ENCODE data around the gene SHISA9.

The SHISA9 gene

GRCh38 chr16:13032911-13033310 is 131.5 kb downstream of the SHISA9 start:
- Histone ChIP-seq H3K27ac (ENCODE audit: insufficient read depth in 1 of 2, low read depth in 1 of 2, low read length in 2 of 2, poor library complexity in 1 of 2, severe bottlenecking in 2 of 2) (no peak overlapping the region), H3K9me3 (ENCODE audit: control extremely low read depth in 1 of 5, control insufficient read depth in 4 of 5, insufficient read depth in 2 of 5, low read depth in 1 of 5, low read length in 4 of 5) (no peaks in the 10 kb centered on the region), H3K4me1 (ENCODE audit: control extremely low read depth in 1 of 4, control insufficient read depth in 4 of 4, insufficient read depth in 4 of 4, low read length in 3 of 4) (no peaks in the 10 kb centered on the region), H3K27me3 (replicated peaks in 2 of 5; ENCODE audit: control insufficient read depth in 4 of 5, insufficient read depth in 5 of 5, low read length in 4 of 5) (no peaks in the 10 kb centered on the region), H3K4me3 (ENCODE audit: control insufficient read depth in 1 of 7, extremely low read depth in 1 of 7, insufficient read depth in 4 of 7, low read depth in 2 of 7, low read length in 6 of 7) (no peak overlapping the region), H3K36me3 (ENCODE audit: control insufficient read depth in 4 of 4, insufficient read depth in 4 of 4, low read length in 3 of 4) (no peaks in the 10 kb centered on the region)
- ChIA-PET CTCF (no interaction called here), POLR2A (no interaction called here)
- WGBS (ENCODE audit: insufficient coverage), result 100% methylated on average over 3 of the region's 5 CpGs
- no peak for DNase-seq

DNA sequence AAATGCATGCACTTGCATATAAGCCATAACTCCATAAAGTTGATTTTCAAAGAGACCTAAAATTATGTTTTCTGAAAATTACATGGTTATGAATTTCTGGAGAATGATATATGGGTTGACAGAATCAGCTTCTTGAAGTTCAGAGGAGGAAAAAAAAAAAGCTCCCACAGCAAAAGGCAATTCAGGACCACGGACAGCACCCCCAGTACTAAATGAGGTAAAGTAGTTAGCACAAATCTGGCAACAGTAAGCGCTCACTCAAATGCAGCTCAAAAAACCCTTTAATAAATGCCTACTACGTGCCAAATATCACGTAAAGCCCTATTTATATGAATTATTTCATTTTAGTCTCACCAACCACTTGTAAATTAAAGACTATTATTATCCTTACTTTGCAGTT is 135.2 kb downstream of the SHISA9 start:
- CTCF ChIA-PET, result interaction anchor here (0.8 to 1.3 kb wide), 2 partner anchors 10 to 140 kb away, joined by 3 to 4 read pairs; no protein-coding TSS in a partner anchor
- Histone ChIP-seq H3K27ac (ENCODE audit: insufficient read depth in 1 of 2, low read depth in 1 of 2, low read length in 2 of 2, poor library complexity in 1 of 2, severe bottlenecking in 2 of 2) (no peak overlapping the region), H3K9me3 (ENCODE audit: control extremely low read depth in 1 of 5, control insufficient read depth in 4 of 5, insufficient read depth in 2 of 5, low read depth in 1 of 5, low read length in 4 of 5) (peaks cover 0 to 6% (median 1%) of the 10 kb centered on the region in 5 experiments), H3K27me3 (replicated peaks in 2 of 5; ENCODE audit: control insufficient read depth in 4 of 5, insufficient read depth in 5 of 5, low read length in 4 of 5) (no peaks in the 10 kb centered on the region), H3K4me1 (ENCODE audit: control extremely low read depth in 1 of 4, control insufficient read depth in 4 of 4, insufficient read depth in 4 of 4, low read length in 3 of 4) (no peaks in the 10 kb centered on the region), H3K36me3 (ENCODE audit: control insufficient read depth in 4 of 4, insufficient read depth in 4 of 4, low read length in 3 of 4) (no peaks in the 10 kb centered on the region), H3K4me3 (ENCODE audit: control insufficient read depth in 1 of 7, extremely low read depth in 1 of 7, insufficient read depth in 4 of 7, low read depth in 2 of 7, low read length in 6 of 7) (no peak overlapping the region)
- POLR2A ChIA-PET, result no interaction called here
- peak; percentile 22 to 60 (median 48) for DNase-seq
- 43% methylated on average over 1 of the region's 4 CpGs for WGBS (ENCODE audit: insufficient coverage)

GRCh38 chr16:13038591-13038990 is 137.2 kb downstream of the SHISA9 start:
- H3K27ac ChIP-seq (ENCODE audit: insufficient read depth in 1 of 2, low read depth in 1 of 2, low read length in 2 of 2, poor library complexity in 1 of 2, severe bottlenecking in 2 of 2), result no peak overlapping the region
- H3K4me3 ChIP-seq (ENCODE audit: control insufficient read depth in 1 of 7, extremely low read depth in 1 of 7, insufficient read depth in 4 of 7, low read depth in 2 of 7, low read length in 6 of 7), result no peak overlapping the region
- POLR2A ChIA-PET, result no interaction called here
- H3K4me1 ChIP-seq (ENCODE audit: control extremely low read depth in 1 of 4, control insufficient read depth in 4 of 4, insufficient read depth in 4 of 4, low read length in 3 of 4), result no peaks in the 10 kb centered on the region
- DNase-seq, result no peak
- peaks cover 0 to 6% (median 1%) of the 10 kb centered on the region in 5 experiments for H3K9me3 ChIP-seq (ENCODE audit: control extremely low read depth in 1 of 5, control insufficient read depth in 4 of 5, insufficient read depth in 2 of 5, low read depth in 1 of 5, low read length in 4 of 5)
- H3K36me3 ChIP-seq (ENCODE audit: control insufficient read depth in 4 of 4, insufficient read depth in 4 of 4, low read length in 3 of 4), result no peaks in the 10 kb centered on the region
- 79% methylated on average over 3 of the region's 3 CpGs for WGBS (ENCODE audit: insufficient coverage)
- CTCF ChIA-PET, result no interaction called here
- no peaks in the 10 kb centered on the region for H3K27me3 ChIP-seq (replicated peaks in 2 of 5; ENCODE audit: control insufficient read depth in 4 of 5, insufficient read depth in 5 of 5, low read length in 4 of 5)

- Histone ChIP-seq H3K9me3 (ENCODE audit: control extremely low read depth in 1 of 5, control insufficient read depth in 4 of 5, insufficient read depth in 2 of 5, low read depth in 1 of 5, low read length in 4 of 5) (peaks cover 0 to 6% (median 1%) of the 10 kb centered on the region in 5 experiments), H3K36me3 (ENCODE audit: control insufficient read depth in 4 of 4, insufficient read depth in 4 of 4, low read length in 3 of 4) (no peaks in the 10 kb centered on the region), H3K4me3 (ENCODE audit: control insufficient read depth in 1 of 7, extremely low read depth in 1 of 7, insufficient read depth in 4 of 7, low read depth in 2 of 7, low read length in 6 of 7) (no peak overlapping the region), H3K27me3 (replicated peaks in 2 of 5; ENCODE audit: control insufficient read depth in 4 of 5, insufficient read depth in 5 of 5, low read length in 4 of 5) (no peaks in the 10 kb centered on the region), H3K27ac (ENCODE audit: insufficient read depth in 1 of 2, low read depth in 1 of 2, low read length in 2 of 2, poor library complexity in 1 of 2, severe bottlenecking in 2 of 2) (no peak overlapping the region), H3K4me1 (ENCODE audit: control extremely low read depth in 1 of 4, control insufficient read depth in 4 of 4, insufficient read depth in 4 of 4, low read length in 3 of 4) (no peaks in the 10 kb centered on the region)
- POLR2A ChIA-PET, result no interaction called here
- CTCF ChIA-PET, result interaction anchor here (1.0 kb wide), 1 partner anchor 24 kb away, joined by 3 read pairs; no protein-coding TSS in a partner anchor
- WGBS (ENCODE audit: insufficient coverage), result 17% methylated on average over 1 of the region's 2 CpGs
- DNase-seq, result no peak
Measured at GRCh38 chr16:13039526-13039925, 138.1 kb downstream of the SHISA9 start.

GRCh38 chr16:13041180-13041579 is 139.8 kb downstream of the SHISA9 start:
- Histone ChIP-seq H3K36me3 (ENCODE audit: control insufficient read depth in 4 of 4, insufficient read depth in 4 of 4, low read length in 3 of 4) (no peaks in the 10 kb centered on the region), H3K4me3 (ENCODE audit: control insufficient read depth in 1 of 7, extremely low read depth in 1 of 7, insufficient read depth in 4 of 7, low read depth in 2 of 7, low read length in 6 of 7) (no peak overlapping the region), H3K27ac (ENCODE audit: insufficient read depth in 1 of 2, low read depth in 1 of 2, low read length in 2 of 2, poor library complexity in 1 of 2, severe bottlenecking in 2 of 2) (no peak overlapping the region), H3K27me3 (replicated peaks in 2 of 5; ENCODE audit: control insufficient read depth in 4 of 5, insufficient read depth in 5 of 5, low read length in 4 of 5) (no peaks in the 10 kb centered on the region), H3K9me3 (ENCODE audit: control extremely low read depth in 1 of 5, control insufficient read depth in 4 of 5, insufficient read depth in 2 of 5, low read depth in 1 of 5, low read length in 4 of 5) (peaks cover 0 to 6% (median 1%) of the 10 kb centered on the region in 5 experiments), H3K4me1 (ENCODE audit: control extremely low read depth in 1 of 4, control insufficient read depth in 4 of 4, insufficient read depth in 4 of 4, low read length in 3 of 4) (no peaks in the 10 kb centered on the region)
- DNase-seq, result no peak
- WGBS (ENCODE audit: insufficient coverage), result 80% methylated on average over 1 of the region's 1 CpG
- ChIA-PET CTCF (no interaction called here), POLR2A (no interaction called here)

GRCh38 chr16:13041646-13042290 is 140.4 kb downstream of the SHISA9 start:
- H3K4me1 ChIP-seq (ENCODE audit: control extremely low read depth in 1 of 4, control insufficient read depth in 4 of 4, insufficient read depth in 4 of 4, low read length in 3 of 4), result no peaks in the 10 kb centered on the region
- ChIA-PET CTCF (no interaction called here), POLR2A (no interaction called here)
- 81% methylated on average over 3 of the region's 5 CpGs for WGBS (ENCODE audit: insufficient coverage)
- peaks cover 0 to 6% (median 1%) of the 10 kb centered on the region in 5 experiments for H3K9me3 ChIP-seq (ENCODE audit: control extremely low read depth in 1 of 5, control insufficient read depth in 4 of 5, insufficient read depth in 2 of 5, low read depth in 1 of 5, low read length in 4 of 5)
- H3K27me3 ChIP-seq (replicated peaks in 2 of 5; ENCODE audit: control insufficient read depth in 4 of 5, insufficient read depth in 5 of 5, low read length in 4 of 5), result no peaks in the 10 kb centered on the region
- H3K36me3 ChIP-seq (ENCODE audit: control insufficient read depth in 4 of 4, insufficient read depth in 4 of 4, low read length in 3 of 4), result no peaks in the 10 kb centered on the region
- DNase-seq, result no peak
- H3K4me3 ChIP-seq (ENCODE audit: control insufficient read depth in 1 of 7, extremely low read depth in 1 of 7, insufficient read depth in 4 of 7, low read depth in 2 of 7, low read length in 6 of 7), result no peak overlapping the region
- H3K27ac ChIP-seq (ENCODE audit: insufficient read depth in 1 of 2, low read depth in 1 of 2, low read length in 2 of 2, poor library complexity in 1 of 2, severe bottlenecking in 2 of 2), result no peak overlapping the region

- no peaks in the 10 kb centered on the region for H3K27me3 ChIP-seq (replicated peaks in 2 of 5; ENCODE audit: control insufficient read depth in 4 of 5, insufficient read depth in 5 of 5, low read length in 4 of 5)
- H3K4me3 ChIP-seq (ENCODE audit: control insufficient read depth in 1 of 7, extremely low read depth in 1 of 7, insufficient read depth in 4 of 7, low read depth in 2 of 7, low read length in 6 of 7), result no peak overlapping the region
- H3K4me1 ChIP-seq (ENCODE audit: control extremely low read depth in 1 of 4, control insufficient read depth in 4 of 4, insufficient read depth in 4 of 4, low read length in 3 of 4), result no peaks in the 10 kb centered on the region
- no peak overlapping the region for H3K27ac ChIP-seq (ENCODE audit: insufficient read depth in 1 of 2, low read depth in 1 of 2, low read length in 2 of 2, poor library complexity in 1 of 2, severe bottlenecking in 2 of 2)
- ChIA-PET CTCF (no interaction called here), POLR2A (no interaction called here)
- no peak for DNase-seq
- no peaks in the 10 kb centered on the region for H3K36me3 ChIP-seq (ENCODE audit: control insufficient read depth in 4 of 4, insufficient read depth in 4 of 4, low read length in 3 of 4)
- H3K9me3 ChIP-seq (ENCODE audit: control extremely low read depth in 1 of 5, control insufficient read depth in 4 of 5, insufficient read depth in 2 of 5, low read depth in 1 of 5, low read length in 4 of 5), result peaks cover 0 to 6% (median 1%) of the 10 kb centered on the region in 5 experiments
Measured at GRCh38 chr16:13042291-13042685, 140.9 kb downstream of the SHISA9 start.

All from common myeloid progenitor, CD34-positive (primary cell).